Right lobe of liver (tissue), 4 donors: Measurements from ENCODE around the gene CRP.

ENCODE experiments used
- CTCF ChIP-seq, 4 donors: fragments of 200-600 bp in 3 of 4; fragments of 450-650 bp in 1 of 4; IDR thresholded peaks; one replicate each; pipeline versions ENCODE4 v1.5.1 to v1.8.0; 2016 to 2022; ENCODE audit warnings: antibody characterized with exemption in 4 of 4, mild to moderate bottlenecking in 2 of 4
- POLR2A ChIP-seq: fragments of 450-650 bp; IDR thresholded peaks from one replicate; pipeline ENCODE4 v1.6.1; 2017; ENCODE audit warnings: antibody characterized with exemption, mild to moderate bottlenecking
- donor health status: DM: no; HTN: no; CAD: no.
- donor health status: DM: no; HTN: no; CAD: no.
- donor health status: DM: no; HTN: yes; CAD: no.

- no peak for TF ChIP-seq POLR2A
- TF ChIP-seq CTCF (IDR thresholded peaks at IDR 0.05), result no peak
Measured at GRCh38 chr1:159748370-159748769, 34.0 kb upstream of the CRP start.
